Measurements from ENCODE around the gene SULT2A1.
A peak's percentile ranks its signal among the peaks of the same experiment; 100 is the strongest.
"Not testable (repeated sequence)": the region's sequence is repeated elsewhere in the genome, so short reads cannot be mapped to it uniquely, and the experiment has no call there.

The SULT2A1 gene

DNA sequence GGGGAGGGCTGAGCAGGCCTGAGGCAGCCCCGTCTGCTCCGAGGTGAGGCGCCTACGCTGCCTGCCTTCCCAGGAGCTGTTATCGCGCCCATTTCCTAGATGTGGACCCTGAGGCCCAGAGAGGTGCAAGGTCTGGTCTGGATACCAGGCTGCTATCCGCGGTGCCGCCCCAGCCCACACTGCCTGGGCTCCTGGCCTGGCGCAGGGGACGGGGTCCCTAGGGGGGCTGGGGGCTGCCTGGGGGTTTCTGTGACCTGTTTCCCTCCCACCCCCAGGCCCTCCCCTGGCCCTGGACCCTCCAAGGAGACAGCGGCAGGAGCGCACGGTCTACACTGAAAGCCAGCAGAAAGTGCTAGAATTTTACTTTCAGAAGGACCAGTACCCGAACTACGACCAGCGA lies 26.3 kb downstream of the SULT2A1 start:
- DNase-seq, result not testable (repeated sequence)

- not testable (repeated sequence) for DNase-seq
Measured at GRCh38 chr19:47858646-47859285, 27.3 kb downstream of the SULT2A1 start, which contains the start of gene TPRX2. TSS of gene TPRX2 (plus strand) at chr19:47859235. CDS start at chr19:47859247, 12 bp downstream.

GRCh38 chr19:47858231-47858630 lies 27.9 kb downstream of the SULT2A1 start:
- DNase-seq, result not testable (repeated sequence)

GRCh38 chr19:47854459-47854858 lies 31.7 kb downstream of the SULT2A1 start:
- no peak for DNase-seq

- no peak for DNase-seq
Measured at GRCh38 chr19:47853003-47853402, 33.1 kb downstream of the SULT2A1 start.

DNA sequence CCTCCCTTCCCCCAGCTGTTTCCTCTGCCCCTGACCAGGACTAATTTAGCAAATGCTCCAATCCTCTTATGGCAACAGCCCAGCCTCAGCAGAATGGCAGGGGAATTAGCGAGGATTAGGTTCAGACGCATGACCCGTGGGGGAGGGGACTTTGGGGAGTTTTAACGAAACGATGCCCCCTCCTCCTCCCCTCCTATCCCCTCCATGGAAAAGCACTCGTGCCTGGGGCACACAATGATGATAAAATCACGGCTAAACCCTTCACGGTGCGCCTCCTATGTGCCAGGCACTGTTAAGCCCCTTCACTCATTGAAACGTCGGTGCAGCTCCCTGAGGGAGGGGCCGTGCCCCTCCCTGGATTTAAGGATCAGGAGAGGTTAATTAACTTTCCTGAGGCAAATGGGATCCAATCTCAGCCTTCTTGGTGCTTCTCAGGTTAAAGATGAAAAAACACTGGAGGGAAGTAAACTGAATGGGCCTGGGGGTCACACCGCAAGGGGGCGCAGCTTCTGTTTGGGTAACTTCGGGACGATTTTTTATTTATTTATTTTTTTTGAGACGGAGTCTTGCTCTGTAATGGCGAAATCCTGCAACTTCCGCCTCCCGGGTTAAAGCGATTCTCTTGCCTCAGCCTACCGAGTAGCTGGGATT lies 37.2 kb downstream of the SULT2A1 start:
- DNase-seq, result peak; percentile 32

DNA sequence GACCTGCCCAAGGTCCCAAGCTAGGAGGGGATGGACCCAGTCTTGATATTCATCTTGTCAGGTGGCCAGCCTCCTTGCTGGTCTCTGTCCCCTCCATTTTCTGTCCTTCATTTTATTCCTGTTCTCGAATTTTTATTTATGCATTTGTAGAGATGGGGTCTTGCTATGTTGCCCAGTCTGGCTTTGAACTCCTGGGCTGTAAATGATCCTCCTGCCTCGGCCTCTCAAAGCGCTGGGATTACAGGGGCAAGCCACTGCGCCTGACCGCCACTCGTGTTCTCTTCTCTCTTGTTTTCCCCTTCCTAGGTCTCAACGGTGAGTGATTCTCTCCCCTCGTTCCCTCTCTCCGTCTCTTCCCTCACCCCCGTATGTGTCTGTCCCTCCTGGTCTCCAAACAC lies 37.7 kb downstream of the SULT2A1 start:
- DNase-seq, result no peak

GRCh38 chr19:47842941-47843340 lies 43.2 kb downstream of the SULT2A1 start:
- no peak for DNase-seq

DNA sequence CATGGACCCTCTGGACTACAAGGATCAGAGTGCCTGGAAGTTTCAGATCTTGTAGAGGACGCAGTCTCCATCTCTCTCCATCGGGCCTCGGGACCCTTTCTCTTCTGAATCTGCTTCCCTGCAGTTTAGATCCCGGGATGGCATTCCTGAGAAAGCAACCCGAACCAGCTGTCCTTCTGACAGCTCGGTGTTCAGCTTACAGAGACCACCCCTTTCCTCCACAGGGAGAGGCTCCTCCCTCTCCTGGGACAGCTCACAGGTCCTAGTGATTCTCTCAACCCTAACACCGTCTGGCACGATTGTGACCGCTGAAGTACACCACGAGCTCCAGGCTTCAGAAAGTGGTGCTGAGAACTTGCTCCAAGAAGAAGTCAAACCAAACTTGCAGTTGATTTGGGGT lies 46.2 kb downstream of the SULT2A1 start:
- DNase-seq, result no peak

DNA sequence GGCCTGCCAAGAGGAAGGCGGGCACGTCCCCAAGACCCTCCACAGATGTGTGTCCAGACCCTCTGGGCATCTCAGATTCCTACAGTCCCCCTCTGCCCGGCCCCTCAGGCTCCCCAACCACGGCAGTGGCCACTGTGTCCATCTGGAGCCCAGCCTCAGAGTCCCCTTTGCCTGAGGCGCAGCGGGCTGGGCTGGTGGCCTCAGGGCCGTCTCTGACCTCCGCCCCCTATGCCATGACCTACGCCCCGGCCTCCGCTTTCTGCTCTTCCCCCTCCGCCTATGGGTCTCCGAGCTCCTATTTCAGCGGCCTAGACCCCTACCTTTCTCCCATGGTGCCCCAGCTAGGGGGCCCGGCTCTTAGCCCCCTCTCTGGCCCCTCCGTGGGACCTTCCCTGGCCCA lies 46.7 kb downstream of the SULT2A1 start:
- no peak for DNase-seq

- no peak for DNase-seq
Measured at GRCh38 chr19:47836038-47836437, 50.1 kb downstream of the SULT2A1 start.

- DNase-seq, result no peak
Measured at GRCh38 chr19:47832723-47833122, 53.4 kb downstream of the SULT2A1 start.

DNA sequence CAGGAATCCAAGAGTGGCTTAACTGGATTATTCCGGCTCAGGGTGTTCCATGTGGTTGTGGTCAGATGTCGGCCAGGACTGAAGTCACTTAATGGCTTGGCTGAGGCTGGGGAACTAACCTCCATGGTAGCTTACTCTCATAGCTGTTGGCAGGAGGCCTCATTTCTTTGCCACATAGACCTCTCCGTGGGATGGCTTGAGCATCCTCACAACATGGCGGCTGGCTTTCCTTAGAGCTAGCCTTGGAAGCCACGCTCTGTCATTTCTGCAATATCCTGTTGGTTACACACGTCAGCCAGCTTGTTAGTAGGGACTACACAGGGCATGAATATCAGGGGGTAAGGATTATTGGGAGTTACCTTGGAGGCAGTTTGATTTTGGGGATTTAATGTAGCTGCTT lies 59.3 kb downstream of the SULT2A1 start:
- DNase-seq, result no peak

- no peak for DNase-seq
Measured at GRCh38 chr19:47824396-47824795, 61.7 kb downstream of the SULT2A1 start.

GRCh38 chr19:47821460-47822020 lies 64.6 kb downstream of the SULT2A1 start, which contains the start of gene CRX:
TSS of gene CRX (plus strand) at chr19:47821937. CDS start at chr19:47834444, 12,507 bp downstream.
- no peak for DNase-seq
